Fibroblast of peridontal ligament (primary cell): ENCODE results near the gene PAIP2.
"Not testable (repeated sequence)": the region's sequence is repeated elsewhere in the genome, so short reads cannot be mapped to it uniquely, and the experiment has no call there.

Experiments used
- DNase-seq: peaks from one replicate; pipeline ENCODE4 v3.0.0-alpha.2; 2010; ENCODE audit errors: extremely low read depth

Gene PAIP2

DNA sequence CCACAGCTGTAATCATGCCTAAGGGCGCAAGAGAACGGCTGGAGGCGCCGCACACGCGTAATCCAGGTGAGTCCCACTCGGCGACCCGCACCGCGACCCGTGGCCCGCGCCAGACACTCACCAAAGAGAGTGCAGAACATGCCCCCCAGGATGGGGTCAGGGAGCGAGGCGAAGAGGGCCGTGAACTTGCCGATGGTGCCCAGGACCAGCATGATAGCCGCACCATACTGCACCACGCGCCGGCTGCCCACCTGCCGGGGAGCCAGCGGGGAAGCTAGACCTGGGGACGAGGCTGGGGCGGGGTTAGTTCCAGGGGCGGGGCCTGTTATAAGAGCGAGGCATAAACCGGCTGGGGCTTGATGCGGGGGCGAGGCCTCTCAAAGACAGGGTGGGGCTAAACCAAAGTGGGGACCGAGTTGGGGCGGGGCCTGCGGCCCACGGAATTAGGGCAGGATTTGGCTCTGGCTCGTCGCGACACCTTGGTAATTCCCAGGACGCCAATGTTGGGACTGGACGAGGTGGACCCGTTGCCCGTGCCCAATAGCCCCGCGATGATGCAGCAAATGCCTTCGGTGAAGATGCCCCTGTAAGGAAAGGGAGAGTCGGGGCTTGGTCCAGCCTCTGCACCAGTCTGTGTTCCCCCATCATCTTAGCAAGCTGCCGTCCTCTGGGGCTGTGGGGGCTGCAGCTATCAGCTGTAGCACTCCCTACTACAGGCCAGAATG lies 36.6 kb downstream of the PAIP2 start:
- no peak for DNase-seq

- DNase-seq = no peak
These were observed 37.3 kb downstream of the PAIP2 start for GRCh38 chr5:139378941-139379361.

GRCh38 chr5:139379626-139380449 lies 38.2 kb downstream of the PAIP2 start:
- no peak for DNase-seq

DNA sequence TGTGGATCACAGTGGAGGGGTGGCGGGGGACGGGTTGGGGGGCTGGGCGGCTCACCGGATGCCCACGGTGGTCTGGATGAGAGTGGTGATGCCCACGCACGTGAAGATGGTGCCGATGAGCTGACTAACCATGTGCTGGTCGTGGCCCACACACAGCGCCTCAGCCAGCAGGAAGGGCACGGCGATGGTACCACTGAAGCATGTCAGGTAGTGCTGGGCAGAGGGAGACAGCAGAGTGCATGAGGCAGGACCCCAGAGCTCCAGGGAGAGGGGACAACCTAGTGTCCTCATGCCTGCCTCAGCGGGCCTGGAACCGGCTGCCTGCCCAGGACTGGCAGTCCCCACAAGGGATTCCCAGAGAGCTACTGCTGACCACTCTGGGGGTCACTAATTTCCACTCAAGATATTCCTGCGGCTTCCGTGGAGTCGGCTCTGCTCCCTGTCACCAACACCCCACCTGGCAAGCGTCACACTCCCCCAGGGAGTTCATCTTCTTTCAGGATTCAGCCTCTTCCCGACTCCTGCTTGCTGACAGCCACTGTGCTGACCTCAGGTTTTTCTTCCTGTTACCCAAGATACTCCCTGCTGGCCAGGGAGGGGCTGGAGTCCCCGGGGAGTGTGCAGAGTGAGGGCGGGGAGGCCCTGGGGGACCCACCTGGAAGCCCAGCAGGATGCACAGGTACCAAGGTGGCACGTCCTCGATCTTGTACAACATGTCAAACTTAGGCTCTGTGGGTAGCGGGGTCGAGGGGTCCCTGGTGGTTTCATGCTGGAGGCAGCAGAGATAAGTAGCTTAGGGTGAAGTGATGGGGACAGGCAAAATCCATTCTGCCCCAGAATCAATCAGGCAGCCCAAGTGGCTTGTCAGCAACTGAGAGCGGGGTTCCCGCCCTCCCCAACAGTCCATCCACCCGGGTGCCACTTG lies 40.4 kb downstream of the PAIP2 start:
- no peak for DNase-seq

DNA sequence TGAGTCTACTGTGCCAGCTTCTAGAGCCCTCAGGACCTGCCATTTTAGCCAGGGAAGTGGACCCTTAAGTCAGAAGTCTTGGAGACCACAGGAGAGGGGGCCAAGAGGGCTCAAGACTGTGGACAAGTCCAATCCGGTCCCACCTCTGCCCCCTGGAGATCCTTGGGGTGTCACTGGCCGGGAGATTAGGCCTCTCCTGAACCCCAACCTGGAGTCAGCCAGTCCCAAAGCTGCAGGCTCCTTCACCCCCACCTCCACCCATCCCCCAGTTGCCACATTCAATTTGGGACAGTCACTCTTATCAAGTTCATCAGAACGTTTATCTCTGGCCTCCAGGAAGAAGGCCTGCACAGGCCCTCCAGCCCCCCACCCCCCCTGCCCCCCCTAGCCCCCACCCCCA lies 41.2 kb downstream of the PAIP2 start:
- no peak for DNase-seq

- peak; percentile 33 for DNase-seq
These were observed 41.8 kb downstream of the PAIP2 start, which contains the start of gene SLC23A1 for GRCh38 chr5:139383275-139383992. Gene SLC23A1 (minus strand): TSS chr5:139383297. CDS start chr5:139383253, 44 bp downstream.

GRCh38 chr5:139383993-139384590 lies 42.4 kb downstream of the PAIP2 start:
- no peak for DNase-seq

DNA sequence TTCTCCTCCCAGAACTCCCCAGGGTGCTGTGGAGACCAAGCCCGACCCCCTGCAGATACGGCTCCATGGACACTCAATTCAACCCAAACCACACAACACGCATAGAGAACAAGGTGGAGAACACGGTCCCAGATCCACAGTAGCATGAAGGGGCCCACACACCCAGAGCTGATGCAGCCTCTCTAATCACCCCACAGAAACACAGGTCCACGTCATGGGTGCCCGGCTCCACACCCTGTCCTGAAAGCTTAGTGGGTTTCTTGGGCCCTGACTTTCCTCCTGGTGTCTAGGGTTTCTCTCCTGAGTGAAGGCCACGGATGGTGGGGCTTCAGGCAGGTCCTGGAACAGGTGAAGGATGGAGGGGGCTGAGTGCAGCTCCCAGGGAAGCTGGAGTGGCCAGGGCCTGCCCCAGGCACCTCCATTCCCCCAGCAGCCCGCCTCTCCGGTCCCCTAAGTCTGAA lies 43.0 kb downstream of the PAIP2 start:
- DNase-seq = no peak

DNA sequence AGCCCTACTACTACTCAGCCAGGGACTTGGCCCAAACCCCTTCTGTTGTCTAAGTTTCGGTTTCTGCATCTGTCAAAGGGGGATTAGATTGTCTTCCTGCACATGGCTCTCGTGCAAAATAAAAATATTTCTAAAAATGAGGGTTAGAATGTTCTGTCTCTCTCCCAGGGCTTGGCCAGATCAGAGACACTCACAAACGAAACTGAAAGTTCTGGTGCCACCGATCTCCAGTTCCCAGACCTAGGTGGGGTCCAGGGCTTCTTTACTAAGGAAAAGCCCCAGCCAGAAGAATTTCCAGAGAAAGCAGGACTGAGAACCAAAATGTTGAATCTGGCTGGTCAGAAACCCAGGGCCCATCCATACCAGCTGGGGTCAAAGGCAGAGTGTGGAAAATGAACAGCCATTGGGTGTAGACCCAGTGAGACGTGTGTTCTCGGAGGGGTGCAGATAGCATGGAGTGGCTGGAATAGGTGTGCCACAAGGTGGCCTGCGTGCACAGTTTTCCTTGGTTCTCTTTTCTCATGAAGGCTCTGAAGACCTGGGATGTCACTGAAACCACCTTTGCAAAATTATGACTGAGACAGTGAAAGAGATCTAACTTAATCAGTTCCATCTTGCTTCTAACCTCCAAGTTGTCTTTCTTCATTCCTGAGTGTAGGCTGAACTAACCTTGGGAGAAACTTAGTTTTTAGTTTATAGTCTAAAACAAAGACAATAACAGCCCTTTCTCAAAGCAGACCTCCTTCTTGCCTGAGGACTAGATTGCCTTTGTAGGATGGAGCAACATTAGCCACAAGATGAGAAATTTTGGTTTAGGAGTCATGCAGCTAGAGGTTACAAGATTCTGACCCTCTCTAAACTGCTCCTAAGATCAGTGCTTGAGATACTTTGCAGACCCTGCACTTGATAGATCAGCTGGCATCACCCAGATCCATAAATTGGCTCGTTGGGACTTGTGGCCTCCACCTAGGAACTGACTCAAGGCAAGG lies 43.7 kb downstream of the PAIP2 start:
- no peak for DNase-seq

DNA sequence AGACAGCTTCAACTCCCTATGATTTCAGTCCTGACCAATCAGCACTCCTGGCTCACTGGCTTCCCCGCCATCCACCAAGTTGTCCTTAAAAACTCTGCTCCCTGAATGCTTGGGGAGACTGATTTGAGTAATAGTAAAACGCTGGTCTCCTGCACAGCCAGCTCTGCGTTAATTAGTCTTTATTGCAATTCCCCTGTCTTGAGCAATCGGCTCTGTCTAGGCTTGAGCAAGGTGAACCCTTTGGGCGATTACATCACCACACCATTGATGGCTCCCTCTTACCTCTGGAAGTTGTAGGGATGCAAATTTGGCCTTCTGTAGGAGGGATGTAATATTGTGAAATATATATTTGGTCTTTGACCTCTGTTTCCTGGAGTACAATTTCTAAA lies 44.4 kb downstream of the PAIP2 start:
- no peak for DNase-seq

GRCh38 chr5:139386956-139387355 lies 45.3 kb downstream of the PAIP2 start:
- DNase-seq = not testable (repeated sequence)

- DNase-seq = no peak
These were observed 46.0 kb downstream of the PAIP2 start for GRCh38 chr5:139387611-139388197.

GRCh38 chr5:139388198-139388821 lies 46.7 kb downstream of the PAIP2 start:
- no peak for DNase-seq

DNA sequence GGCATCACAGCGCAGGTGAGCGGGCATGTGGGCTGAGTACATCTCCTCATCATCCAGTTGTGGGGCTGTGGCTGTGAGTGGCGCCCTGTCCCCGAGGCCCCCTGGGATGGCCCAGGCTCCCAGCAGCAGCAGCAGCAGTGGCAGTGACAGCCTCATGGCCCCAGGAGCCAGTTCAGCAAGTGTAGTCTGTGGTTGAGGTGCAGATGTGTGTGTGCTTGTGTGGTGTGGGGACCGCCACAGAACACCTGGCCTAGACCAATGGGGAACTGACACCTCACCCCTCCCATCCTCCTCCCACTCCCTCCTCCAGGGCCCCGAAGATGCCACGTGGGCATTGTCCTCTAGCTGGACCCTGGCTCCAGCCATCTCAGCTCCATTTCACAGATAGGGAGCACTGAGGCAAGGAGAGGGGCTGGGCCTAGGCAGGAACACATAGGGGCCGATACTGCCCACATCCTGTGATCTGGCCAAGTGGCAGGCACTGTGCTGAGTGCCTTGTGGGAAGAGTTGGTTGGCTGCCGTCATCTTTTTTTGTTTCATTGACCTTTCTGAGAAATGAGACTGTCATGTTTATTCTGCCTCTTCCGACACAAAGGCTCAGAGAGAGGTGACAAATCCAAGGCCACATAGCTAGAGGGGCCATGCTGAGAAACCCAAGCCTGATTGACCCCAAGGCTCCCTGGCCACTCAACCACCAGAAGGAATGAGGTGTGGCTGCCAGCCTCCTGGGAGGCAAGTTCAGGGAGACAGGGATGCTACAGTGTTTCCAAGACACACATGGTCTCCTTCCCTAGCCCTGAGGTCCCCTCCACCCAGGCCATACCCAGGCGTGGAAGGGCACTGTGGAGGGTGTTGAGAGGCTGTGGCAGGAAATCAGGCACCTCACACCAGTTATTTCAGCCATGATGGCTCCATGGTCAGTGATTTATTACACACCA lies 48.3 kb downstream of the PAIP2 start, which contains the start of gene MZB1:
Gene MZB1, minus strand, starts transcription at position 213 of the 938 bp plus-strand sequence. Its CDS starts 57 bp downstream, at position 156.
- no peak for DNase-seq

DNA sequence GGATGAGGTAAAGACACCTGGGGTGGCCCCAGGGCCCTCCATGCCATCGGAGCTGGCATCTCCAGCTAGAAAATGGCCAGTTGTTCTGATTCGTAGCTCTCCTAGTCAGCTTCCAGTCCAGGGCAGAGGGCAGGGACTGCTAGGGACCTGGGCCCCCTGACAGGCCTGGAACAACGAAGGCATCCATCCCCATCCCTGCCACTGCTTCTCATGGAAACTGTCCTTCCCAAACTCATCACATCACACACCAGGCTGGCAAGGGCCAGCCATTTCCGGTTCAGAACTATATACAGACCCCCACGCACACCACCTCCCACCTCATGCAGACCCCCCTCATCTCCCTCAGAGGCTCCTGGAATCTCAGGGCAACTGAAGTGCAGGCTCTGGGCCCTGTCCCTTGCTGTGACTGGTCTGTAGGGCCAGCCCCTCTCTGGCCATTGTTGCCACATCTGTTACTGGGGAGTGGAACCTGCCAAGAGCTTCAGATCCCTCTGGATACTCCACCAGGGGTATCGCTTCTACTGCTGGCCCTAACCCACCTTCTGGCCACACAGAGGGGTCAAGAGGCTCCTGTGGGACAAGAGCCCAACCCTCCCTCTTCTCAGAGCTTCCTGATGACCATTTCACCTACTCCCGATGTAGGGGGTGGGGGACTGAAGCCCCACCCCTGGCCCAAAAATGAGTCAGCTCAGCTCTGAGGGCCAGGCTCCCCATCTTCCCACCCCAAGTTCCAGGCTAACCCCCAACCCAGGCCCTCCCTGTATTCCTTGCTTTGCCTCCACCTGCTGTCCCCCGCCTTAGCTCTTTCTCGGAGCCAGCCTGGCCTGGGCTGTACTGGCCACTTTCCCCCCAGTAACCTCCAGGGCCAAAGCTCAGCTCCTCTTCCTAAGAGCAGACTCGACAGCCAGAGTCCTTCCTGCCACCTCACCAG lies 49.2 kb downstream of the PAIP2 start:
- DNase-seq = no peak
